PC-9 (cell line): ENCODE measurements around the gene SLIT1. TPM values are rescaled to one million over a fixed set of nuclear protein-coding genes. Genes with fewer than 3 reads are reported as not detected.

ENCODE experiments used
- BruUV-seq: library from RNA; stranded (reverse); fragments of 400-500 nt; replicated peaks from 2 replicates; lab custom pipeline; 2021; lab: Mats Ljungman, UMichigan
- CTCF ChIA-PET: fragments of 300-600 bp; sonication (Branson Sonifier 250); formaldehyde crosslinking; loops from one replicate; lab custom pipeline; 2022; ENCODE audit warnings: antibody characterized with exemption; lab: Charles Lee
- POLR2A ChIA-PET: fragments of 300-600 bp; sonication (Branson Sonifier 250); formaldehyde crosslinking; loops from one replicate; lab custom pipeline; 2022; ENCODE audit warnings: antibody characterized with exemption; ENCODE audit not compliant: unreplicated experiment; lab: Charles Lee
- DNase-seq, 2 experiments: peaks; one replicate each; pipeline versions ENCODE4 v3.0.0 to v3.0.0-alpha.2; 2015 to 2022; ENCODE audit warnings: mixed read lengths in 1 of 2
- H2AFZ ChIP-seq: fragments of 200-600 bp; sonication (generic); 2 replicates; pipeline ENCODE4 v1.8.1; 2017; ENCODE audit warnings: antibody characterized with exemption
- H3F3A ChIP-seq: fragments of 200-600 bp; sonication (generic); 2 replicates; pipeline ENCODE4 v1.8.1; 2017; ENCODE audit warnings: antibody characterized with exemption, mild to moderate bottlenecking, low read depth; ENCODE audit not compliant: insufficient read depth
- H3K27ac ChIP-seq: fragments of 200-600 bp; sonication (generic); 2 replicates; pipeline ENCODE4 v1.6.1; 2016; ENCODE audit warnings: mixed run types
- H3K27me3 ChIP-seq: fragments of 200-600 bp; sonication (generic); 2 replicates; pipeline ENCODE4 v1.6.1; 2016; ENCODE audit warnings: low read depth, mixed run types; ENCODE audit not compliant: insufficient read depth
- H3K36me3 ChIP-seq: fragments of 200-600 bp; sonication (generic); 2 replicates; pipeline ENCODE4 v1.6.1; 2016; ENCODE audit warnings: low read depth, mixed run types
- H3K4me1 ChIP-seq: fragments of 200-600 bp; sonication (generic); replicated peaks from 2 replicates; pipeline ENCODE4 v1.6.1; 2016; ENCODE audit warnings: mixed run types; ENCODE audit not compliant: insufficient read depth
- H3K4me2 ChIP-seq: fragments of 200-600 bp; sonication (generic); 2 replicates; pipeline ENCODE4 v1.6.1; 2017; ENCODE audit warnings: mixed run types
- H3K4me3 ChIP-seq: fragments of 200-600 bp; sonication (generic); 2 replicates; pipeline ENCODE4 v1.6.1; 2016; ENCODE audit warnings: mixed run types
- H3K79me2 ChIP-seq: fragments of 200-600 bp; sonication (generic); 2 replicates; pipeline ENCODE4 v1.6.1; 2017; ENCODE audit warnings: low read depth, mixed run types
- H3K9me2 ChIP-seq: fragments of 200-600 bp; sonication (generic); 2 replicates; pipeline ENCODE4 v1.8.1; 2017; ENCODE audit warnings: mild to moderate bottlenecking; ENCODE audit not compliant: insufficient read depth
- H3K9me3 ChIP-seq: fragments of 200-600 bp; sonication (generic); 2 replicates; pipeline ENCODE4 v1.8.1; 2016; ENCODE audit warnings: low read depth; ENCODE audit not compliant: insufficient read depth
- H4K20me1 ChIP-seq: fragments of 200-600 bp; sonication (generic); 2 replicates; pipeline ENCODE4 v1.8.1; 2017; ENCODE audit not compliant: insufficient read depth
- EZH2 ChIP-seq: fragments of 200-600 bp; sonication (generic); IDR thresholded peaks from 2 replicates; pipeline ENCODE4 v1.8.0; 2017; ENCODE audit warnings: antibody characterized with exemption, low read depth
- intact Hi-C: fragments of 100-400 bp; cut with micrococcal nuclease; formaldehyde crosslinking; loops from one replicate; pipeline ENCODE4 v1.10.0; 2022; ENCODE audit not compliant: unreplicated experiment
- total RNA-seq: library from RNA; stranded (reverse); gene quantifications from 2 replicates; pipeline ENCODE4 v1.2.3, GENCODE V29; 2021
- TF ChIP-seq, protein P1 (sequence below): fragments of 200-600 bp; sonication (generic); conservative IDR thresholded peaks from 2 replicates; pipeline ENCODE4 v1.6.1; 2017; ENCODE audit warnings: mixed run types, antibody characterized with exemption, mild to moderate bottlenecking, moderate library complexity

SLIT1 gene
- total RNA-seq, 1 experiment from 2014 or later, result not detected

DNA sequence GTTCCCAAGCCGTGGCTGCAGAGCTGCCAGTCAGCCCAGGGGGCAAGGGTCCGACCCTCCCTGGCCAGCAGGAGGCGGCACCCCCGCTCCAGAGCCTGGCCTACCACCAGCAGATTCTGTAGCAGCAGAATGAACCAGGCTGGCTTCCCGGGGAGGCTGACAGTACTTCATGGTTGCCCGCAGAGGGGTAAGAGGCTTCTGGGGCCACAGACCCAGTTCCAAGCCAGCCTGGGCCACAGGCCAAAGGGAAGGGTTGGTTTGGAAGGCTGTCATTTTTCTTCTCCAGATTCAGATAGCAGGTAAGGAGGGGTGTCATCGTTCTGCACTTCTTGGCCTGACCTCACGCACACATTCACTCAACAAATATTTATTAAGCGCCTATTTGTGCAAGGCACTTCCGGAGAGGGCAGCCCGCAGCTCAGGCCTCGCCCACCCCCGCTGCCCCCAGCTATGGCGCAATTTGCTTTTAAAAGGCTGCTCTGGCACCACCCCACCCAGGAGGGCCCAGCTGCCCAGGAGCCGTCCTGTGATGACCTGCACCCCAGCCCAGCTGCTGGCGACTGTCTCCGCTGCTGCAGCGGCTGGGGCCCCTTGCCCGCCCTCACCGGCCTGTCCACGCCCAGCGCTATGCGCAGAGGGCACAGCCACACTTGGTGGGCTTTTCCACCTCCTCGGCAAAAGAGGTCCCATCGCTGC lies 185.1 kb downstream of the SLIT1 start:
- no TSS peak for BruUV-seq
- Histone ChIP-seq H3K4me2 (no peak overlapping the region), H3K79me2 (no peaks in the 10 kb centered on the region), H3K4me1 (no peaks in the 10 kb centered on the region), H3K9me3 (no peaks in the 10 kb centered on the region), H2AFZ (no peak overlapping the region), H3F3A (no peaks in the 10 kb centered on the region), H3K27ac (no peak overlapping the region), H3K4me3 (no peak overlapping the region), H3K9me2 (no peaks in the 10 kb centered on the region), H3K36me3 (no peaks in the 10 kb centered on the region), H3K27me3 (no peaks in the 10 kb centered on the region), H4K20me1 (no peaks in the 10 kb centered on the region)
- CTCF ChIA-PET, result no interaction called here
- intact Hi-C loops, result no loop called here
- TF ChIP-seq EZH2, result no peak
- TF ChIP-seq, protein P1, sequence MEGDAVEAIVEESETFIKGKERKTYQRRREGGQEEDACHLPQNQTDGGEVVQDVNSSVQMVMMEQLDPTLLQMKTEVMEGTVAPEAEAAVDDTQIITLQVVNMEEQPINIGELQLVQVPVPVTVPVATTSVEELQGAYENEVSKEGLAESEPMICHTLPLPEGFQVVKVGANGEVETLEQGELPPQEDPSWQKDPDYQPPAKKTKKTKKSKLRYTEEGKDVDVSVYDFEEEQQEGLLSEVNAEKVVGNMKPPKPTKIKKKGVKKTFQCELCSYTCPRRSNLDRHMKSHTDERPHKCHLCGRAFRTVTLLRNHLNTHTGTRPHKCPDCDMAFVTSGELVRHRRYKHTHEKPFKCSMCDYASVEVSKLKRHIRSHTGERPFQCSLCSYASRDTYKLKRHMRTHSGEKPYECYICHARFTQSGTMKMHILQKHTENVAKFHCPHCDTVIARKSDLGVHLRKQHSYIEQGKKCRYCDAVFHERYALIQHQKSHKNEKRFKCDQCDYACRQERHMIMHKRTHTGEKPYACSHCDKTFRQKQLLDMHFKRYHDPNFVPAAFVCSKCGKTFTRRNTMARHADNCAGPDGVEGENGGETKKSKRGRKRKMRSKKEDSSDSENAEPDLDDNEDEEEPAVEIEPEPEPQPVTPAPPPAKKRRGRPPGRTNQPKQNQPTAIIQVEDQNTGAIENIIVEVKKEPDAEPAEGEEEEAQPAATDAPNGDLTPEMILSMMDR, result no peak
- POLR2A ChIA-PET, result no interaction called here
- DNase-seq, result no peak

DNA sequence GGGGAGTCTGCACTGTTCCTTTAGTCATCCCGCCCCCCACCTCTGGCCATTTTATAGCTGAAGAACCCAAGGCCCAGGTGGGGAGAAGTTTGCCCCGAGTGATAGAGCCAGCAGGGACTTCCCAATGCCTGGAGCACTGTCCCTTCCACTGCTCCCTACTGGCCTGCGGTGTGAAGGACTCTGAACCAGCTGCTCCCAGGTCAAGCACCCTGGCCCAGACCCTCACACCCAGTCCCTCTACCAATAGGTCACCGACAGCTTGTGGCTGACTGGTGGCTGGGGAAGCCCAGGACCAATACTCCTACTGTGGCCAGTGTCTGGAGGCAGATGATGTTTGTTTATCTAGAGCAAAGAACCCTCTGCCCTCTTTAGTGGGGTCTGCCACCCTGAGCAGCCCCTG lies 185.8 kb downstream of the SLIT1 start:
- Histone ChIP-seq H2AFZ (no peak overlapping the region), H3K27me3 (no peaks in the 10 kb centered on the region), H3K79me2 (no peaks in the 10 kb centered on the region), H3K4me2 (no peak overlapping the region), H3K9me3 (no peaks in the 10 kb centered on the region), H3K36me3 (no peaks in the 10 kb centered on the region), H4K20me1 (no peaks in the 10 kb centered on the region), H3K9me2 (no peaks in the 10 kb centered on the region), H3F3A (no peaks in the 10 kb centered on the region), H3K4me3 (no peak overlapping the region), H3K27ac (no peak overlapping the region), H3K4me1 (no peaks in the 10 kb centered on the region)
- TF ChIP-seq, protein P1, result no peak
- TF ChIP-seq EZH2, result no peak
- DNase-seq, result no peak
- intact Hi-C loops, result no loop called here
- ChIA-PET CTCF (no interaction called here), POLR2A (no interaction called here)
- BruUV-seq, result no TSS peak

DNA sequence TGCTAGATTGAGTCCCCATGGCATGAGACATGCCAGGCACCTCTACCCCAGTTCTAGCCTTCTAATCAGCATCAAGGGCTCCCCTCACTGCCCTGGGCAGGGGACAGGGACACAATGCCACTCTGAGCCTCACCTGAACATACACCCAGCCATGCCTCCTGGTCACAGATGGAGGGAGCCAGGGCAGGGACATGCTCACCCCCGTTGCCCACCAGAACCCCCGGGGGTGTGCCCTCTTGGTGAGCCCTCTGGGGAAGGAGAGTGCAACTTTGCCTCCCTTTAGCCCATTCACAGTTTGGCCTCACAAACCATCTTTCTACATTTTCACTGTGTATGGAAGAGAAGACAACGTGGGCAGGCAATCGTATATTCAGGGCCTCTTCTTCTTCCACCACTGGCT lies 186.4 kb downstream of the SLIT1 start:
- Histone ChIP-seq H3K36me3 (no peaks in the 10 kb centered on the region), H3K9me2 (no peaks in the 10 kb centered on the region), H3K79me2 (no peaks in the 10 kb centered on the region), H2AFZ (no peak overlapping the region), H3F3A (no peaks in the 10 kb centered on the region), H3K4me2 (no peak overlapping the region), H3K4me1 (no peaks in the 10 kb centered on the region), H3K27me3 (no peaks in the 10 kb centered on the region), H3K9me3 (no peaks in the 10 kb centered on the region), H3K4me3 (no peak overlapping the region), H4K20me1 (no peaks in the 10 kb centered on the region), H3K27ac (no peak overlapping the region)
- ChIA-PET POLR2A (no interaction called here), CTCF (no interaction called here)
- BruUV-seq, result no TSS peak
- intact Hi-C loops, result no loop called here
- no peak for DNase-seq
- TF ChIP-seq, protein P1, result no peak
- TF ChIP-seq EZH2, result no peak
